SK-N-SH (cell line): ENCODE data around the gene OR5I1. TPM values are rescaled to one million over a fixed set of nuclear protein-coding genes. Genes with fewer than 3 reads are reported as not detected.

Experiments used
- CTCF ChIA-PET: fragments of 300-600, 350-600 bp; formaldehyde crosslinking; extraction: SDS; loops from one replicate; lab custom pipeline; 2021; lab: Yijun Ruan, JAX
- POLR2A ChIA-PET: fragments of 350-600 bp; sonication (Branson Sonifier 250); formaldehyde crosslinking; extraction: SDS; loops from one replicate; lab custom pipeline; 2020; ENCODE audit warnings: antibody characterized with exemption, inconsistent platforms; lab: Yijun Ruan, JAX
- DNase-seq: peaks from one replicate; pipeline ENCODE4 v3.0.0; 2012
- H2AFZ ChIP-seq: fragments of 200-600 bp; sonication (generic); 2 replicates; pipeline ENCODE4 v1.8.1; 2016; ENCODE audit warnings: antibody characterized with exemption, mild to moderate bottlenecking, low read depth
- H3F3A ChIP-seq: fragments of 200-600 bp; sonication (generic); replicated peaks from 2 replicates; pipeline ENCODE3; 2016; ENCODE audit warnings: antibody characterized with exemption, mild to moderate bottlenecking; ENCODE audit not compliant: insufficient read depth
- H3K27ac ChIP-seq, 2 experiments: fragments of 200-500 bp in 1 of 2; fragments of 200-600 bp in 1 of 2; sonication (Bioruptor generic) in 1 of 2; sonication (generic), shearing (Covaris generic) in 1 of 2; 2 replicates each; pipeline versions ENCODE4 v1.5.1 to v1.6.1; 2014 to 2016; ENCODE audit warnings: low read depth in 2 of 2, inconsistent platforms in 1 of 2, low read length in 1 of 2, mild to moderate bottlenecking in 1 of 2, mixed read lengths in 1 of 2
- H3K27me3 ChIP-seq: fragments of 200-600 bp; sonication (generic), shearing (Covaris generic); 2 replicates; pipeline ENCODE4 v1.6.1; 2016; ENCODE audit warnings: mixed run types; ENCODE audit not compliant: insufficient read depth
- H3K36me3 ChIP-seq, 2 experiments: fragments of 200-500 bp in 1 of 2; fragments of 200-600 bp in 1 of 2; sonication (Bioruptor generic) in 1 of 2; sonication (generic) in 1 of 2; replicated peaks in 1 of 2; 2 replicates each; pipeline versions ENCODE3 to v1.5.1; 2014 to 2016; ENCODE audit warnings: low read length in 1 of 2, mild to moderate bottlenecking in 1 of 2; ENCODE audit not compliant: insufficient read depth in 2 of 2, control insufficient read depth in 1 of 2
- H3K4me1 ChIP-seq, 2 experiments: fragments of 200-500 bp in 1 of 2; fragments of 200-600 bp in 1 of 2; sonication (Bioruptor generic) in 1 of 2; sonication (generic), shearing (Covaris generic) in 1 of 2; 2 replicates each; pipeline versions ENCODE4 v1.5.1 to v1.6.1; 2014 to 2016; ENCODE audit warnings: low read depth in 1 of 2, low read length in 1 of 2, mixed run types in 1 of 2; ENCODE audit not compliant: insufficient read depth in 2 of 2, control insufficient read depth in 1 of 2
- H3K4me2 ChIP-seq: fragments of 200-600 bp; sonication (generic), shearing (Covaris generic); 2 replicates; pipeline ENCODE4 v1.6.1; 2017; ENCODE audit warnings: mixed run types
- H3K4me3 ChIP-seq, 2 experiments: fragments of 200-500 bp in 1 of 2; fragments of 200-600 bp in 1 of 2; sonication (Bioruptor generic) in 1 of 2; sonication (generic), shearing (Covaris generic) in 1 of 2; 2 replicates each; pipeline versions ENCODE4 v1.5.1 to v1.8.1; 2014 to 2016; ENCODE audit warnings: low read depth in 2 of 2, inconsistent platforms in 1 of 2, low read length in 1 of 2, mild to moderate bottlenecking in 1 of 2, mixed read lengths in 1 of 2, moderate library complexity in 1 of 2
- H3K79me2 ChIP-seq: fragments of 200-600 bp; sonication (generic); 2 replicates; pipeline ENCODE4 v1.8.1; 2017; ENCODE audit warnings: mild to moderate bottlenecking; ENCODE audit not compliant: insufficient read depth
- H3K9ac ChIP-seq: fragments of 200-600 bp; sonication (generic); 2 replicates; pipeline ENCODE4 v1.6.1; 2017; ENCODE audit warnings: mixed run types
- H3K9me2 ChIP-seq: fragments of 200-600 bp; sonication (generic); 2 replicates; pipeline ENCODE4 v1.6.1; 2017; ENCODE audit warnings: mixed run types
- H3K9me3 ChIP-seq: fragments of 200-600 bp; sonication (generic); 2 replicates; pipeline ENCODE4 v1.6.1; 2017; ENCODE audit warnings: mixed run types, mild to moderate bottlenecking, moderate library complexity
- H4K20me1 ChIP-seq: fragments of 200-600 bp; sonication (generic); 2 replicates; pipeline ENCODE4 v1.6.1; 2017; ENCODE audit warnings: mild to moderate bottlenecking, mixed run types; ENCODE audit not compliant: insufficient read depth
- CHD2 ChIP-seq: fragments of 150-350 bp; IDR thresholded peaks from 2 replicates; pipeline ENCODE4 v1.6.1; 2018; ENCODE audit warnings: low read length; ENCODE audit not compliant: partially characterized antibody
- CTCF ChIP-seq: fragments of 200-600 bp; sonication (generic); IDR thresholded peaks from 2 replicates; pipeline ENCODE4 v1.6.1; 2017; ENCODE audit warnings: antibody characterized with exemption, mild to moderate bottlenecking, moderate library complexity
- ELF1 ChIP-seq: IDR thresholded peaks from 2 replicates; pipeline ENCODE4 v1.4.0; 2012
- EZH2phosphoT487 ChIP-seq: fragments of 200-600 bp; sonication (generic); IDR thresholded peaks from 2 replicates; pipeline ENCODE4 v1.6.1; 2017; ENCODE audit warnings: low read depth, mixed run types, mild to moderate bottlenecking, antibody characterized with exemption, moderate library complexity, borderline replicate concordance
- FOSL2 ChIP-seq: IDR thresholded peaks from 2 replicates; pipeline ENCODE4 v1.4.0; 2012; ENCODE audit warnings: low read depth, mild to moderate bottlenecking, moderate library complexity, borderline replicate concordance
- FOXJ3 ChIP-seq: sonication (generic); formaldehyde crosslinking; IDR thresholded peaks from 2 replicates; pipeline ENCODE4 v1.5.1; 2020; ENCODE audit warnings: mild to moderate bottlenecking, missing genetic modification reagents
- IRF3 ChIP-seq: fragments of 150-350 bp; IDR thresholded peaks from 2 replicates; pipeline ENCODE4 v1.6.1; 2016; ENCODE audit warnings: mild to moderate bottlenecking, low read depth, low read length
- MXI1 ChIP-seq: IDR thresholded peaks from 2 replicates; pipeline ENCODE4 v1.6.1; 2012; ENCODE audit warnings: mild to moderate bottlenecking, low read depth, low read length, improper control_type of control experiment
- NRF1 ChIP-seq: IDR thresholded peaks from 2 replicates; pipeline ENCODE4 v1.6.1; 2012; ENCODE audit warnings: low read depth, mild to moderate bottlenecking, low read length
- POLR2AphosphoS5 ChIP-seq: IDR thresholded peaks from 2 replicates; pipeline ENCODE4 v1.6.1; 2012; ENCODE audit warnings: low read depth, low read length
- RFX5 ChIP-seq: IDR thresholded peaks from 2 replicates; pipeline ENCODE4 v1.6.1; 2012; ENCODE audit warnings: mild to moderate bottlenecking, improper control_type of control experiment, low read length
- SMC3 ChIP-seq: IDR thresholded peaks from 2 replicates; pipeline ENCODE4 v1.6.1; 2012; ENCODE audit warnings: low read depth, low read length, improper control_type of control experiment
- TAF1 ChIP-seq: IDR thresholded peaks from 2 replicates; pipeline ENCODE4 v1.6.1; 2012; ENCODE audit warnings: low read depth, mild to moderate bottlenecking, low read length, moderate library complexity, borderline replicate concordance
- TEAD4 ChIP-seq: IDR thresholded peaks from 2 replicates; pipeline ENCODE4 v1.4.0; 2012; ENCODE audit warnings: mild to moderate bottlenecking, borderline replicate concordance; ENCODE audit not compliant: insufficient read depth
- USF2 ChIP-seq: fragments of 150-350 bp; IDR thresholded peaks from 2 replicates; pipeline ENCODE4 v1.6.1; 2017; ENCODE audit warnings: antibody characterized with exemption, low read length, low read depth, borderline replicate concordance
- YY1 ChIP-seq: IDR thresholded peaks from 2 replicates; pipeline ENCODE4 v1.4.0; 2012; ENCODE audit warnings: low read depth, mild to moderate bottlenecking
- ZBTB33 ChIP-seq: IDR thresholded peaks from 2 replicates; pipeline ENCODE4 v1.4.0; 2012; ENCODE audit warnings: low read depth, borderline replicate concordance
- WGBS: methylation state at CpG from one replicate; pipeline ENCODE4 v1.1.6; 2017; ENCODE audit warnings: low lambda C conversion rate; 5-methylcytosine and 5-hydroxymethylcytosine counted together
- polyA plus RNA-seq, 3 experiments: library from polyadenylated mRNA; depleted of rRNA; stranded (reverse); fragments of >200 nt; gene quantifications; 2 replicates each; pipeline ENCODE4 v1.2.3, GENCODE V29; 2012

The OR5I1 gene
- not detected in 2 replicates for polyA plus RNA-seq (2012; rRNA removed)
- polyA plus RNA-seq (2012; cell fraction: cytosol; rRNA removed): not detected in 2 replicates
- not detected in 2 replicates for polyA plus RNA-seq (2012; cell fraction: nucleus; rRNA removed)

- H2AFZ ChIP-seq: no peak within 1 kb of the TSS
- CTCF ChIA-PET: interaction anchor here (0.9 kb wide), 1 partner anchor 1313 kb away, joined by 3 read pairs; no protein-coding TSS in a partner anchor
- H4K20me1 ChIP-seq: no peaks in the 10 kb centered on the region
- TF ChIP-seq USF2: no peak
- no peak for TF ChIP-seq TEAD4
- TF ChIP-seq NRF1: no peak
- no peak for TF ChIP-seq ELF1
- TF ChIP-seq YY1: no peak
- TF ChIP-seq FOSL2: no peak
- no peak for TF ChIP-seq MXI1
- TF ChIP-seq CTCF: no peak
- TF ChIP-seq POLR2AphosphoS5: no peak
- TF ChIP-seq CHD2: no peak
- no peak for TF ChIP-seq SMC3
- no peak for TF ChIP-seq FOXJ3 (CRISPR knock-in tag)
- TF ChIP-seq RFX5: no peak
- no peak for TF ChIP-seq ZBTB33
- TF ChIP-seq EZH2phosphoT487: no peak
- TF ChIP-seq TAF1: no peak
- TF ChIP-seq IRF3: no peak
- TF ChIP-seq, all 33 proteins: peak for 0
- Histone ChIP-seq H3F3A (no peaks in the 10 kb centered on the region), H3K79me2 (no peaks in the 10 kb centered on the region), H3K9ac (no peak within 1 kb of the TSS), H3K27me3 (no peaks in the 10 kb centered on the region), H3K4me3 (no peak within 1 kb of the TSS), H3K9me2 (no peaks in the 10 kb centered on the region), H3K9me3 (no peaks in the 10 kb centered on the region), H3K4me2 (no peak within 1 kb of the TSS), H3K27ac (no peak within 1 kb of the TSS), H3K36me3 (no peaks in the 10 kb centered on the region), H3K4me1 (no peaks in the 10 kb centered on the region)
- POLR2A ChIA-PET: no interaction called here
- no peak for DNase-seq
- 0% methylated on average over 2 of the region's 2 CpGs for WGBS
These were observed at the start of gene OR5I1 for GRCh38 chr11:55936300-55936699. Gene OR5I1, minus strand, starts transcription at chr11:55936400. Its CDS starts 0 bp downstream, at chr11:55936400.
